Measurements from ENCODE around the gene SAP130. TPM values are rescaled to one million over a fixed set of nuclear protein-coding genes. Genes with fewer than 3 reads are reported as not detected.
"Not testable (repeated sequence)": the region's sequence is repeated elsewhere in the genome, so short reads cannot be mapped to it uniquely, and the experiment has no call there.

SAP130 gene
- total RNA-seq, 1 donor from 2014 or later = 27.1 TPM

GRCh38 chr2:127913808-127914457 is 113.9 kb downstream of the SAP130 start:
- H3K4me3 Mint-ChIP-seq = no peak overlapping the region
- intact Hi-C loops (cut with micrococcal nuclease) = no loop called here
- TF ChIP-seq CTCF (IDR thresholded peaks at IDR 0.05) = no peak
- H3K27me3 Mint-ChIP-seq = peaks cover 3% of the 10 kb centered on the region
- H3K4me1 Mint-ChIP-seq = no peaks in the 10 kb centered on the region
- POLR2A ChIA-PET = no interaction called here
- H3K36me3 Mint-ChIP-seq (ENCODE audit: low read depth) = no peaks in the 10 kb centered on the region
- DNase-seq (no peak), ATAC-seq (ENCODE audit: low read depth) (no peak)
- no peak overlapping the region for H3K27ac Mint-ChIP-seq
- H3K9me3 Mint-ChIP-seq = peaks cover 3% of the 10 kb centered on the region
- CTCF ChIA-PET = no interaction called here

- H3K27me3 Mint-ChIP-seq = peaks cover 3% of the 10 kb centered on the region
- H3K4me1 Mint-ChIP-seq = no peaks in the 10 kb centered on the region
- no peak for TF ChIP-seq CTCF (IDR thresholded peaks at IDR 0.05)
- ATAC-seq (ENCODE audit: low read depth) (no peak), DNase-seq (no peak)
- H3K4me3 Mint-ChIP-seq = no peak overlapping the region
- POLR2A ChIA-PET = no interaction called here
- H3K9me3 Mint-ChIP-seq = peaks cover 3% of the 10 kb centered on the region
- CTCF ChIA-PET = no interaction called here
- H3K36me3 Mint-ChIP-seq (ENCODE audit: low read depth) = no peaks in the 10 kb centered on the region
- intact Hi-C loops (cut with micrococcal nuclease) = no loop called here
- H3K27ac Mint-ChIP-seq = no peak overlapping the region
Observed at GRCh38 chr2:127911737-127912136, 116.1 kb downstream of the SAP130 start.

GRCh38 chr2:127910415-127910814 is 117.4 kb downstream of the SAP130 start:
- no peak for DNase-seq
- no peak overlapping the region for H3K27ac Mint-ChIP-seq
- H3K27me3 Mint-ChIP-seq = peaks cover 3% of the 10 kb centered on the region
- no peak overlapping the region for H3K4me3 Mint-ChIP-seq
- no peaks in the 10 kb centered on the region for H3K36me3 Mint-ChIP-seq (ENCODE audit: low read depth)
- POLR2A ChIA-PET = no interaction called here
- intact Hi-C loops (cut with micrococcal nuclease) = no loop called here
- H3K4me1 Mint-ChIP-seq = peaks cover 1% of the 10 kb centered on the region
- no peak for ATAC-seq (ENCODE audit: low read depth)
- no peak for TF ChIP-seq CTCF (IDR thresholded peaks at IDR 0.05)
- peaks cover 3% of the 10 kb centered on the region for H3K9me3 Mint-ChIP-seq
- CTCF ChIA-PET = no interaction called here

GRCh38 chr2:127909019-127909418 is 118.8 kb downstream of the SAP130 start:
- Mint-ChIP-seq H3K36me3 (ENCODE audit: low read depth) (no peaks in the 10 kb centered on the region), H3K9me3 (peaks cover 3% of the 10 kb centered on the region), H3K4me1 (peaks cover 4% of the 10 kb centered on the region), H3K4me3 (no peak overlapping the region), H3K27ac (no peak overlapping the region), H3K27me3 (peaks cover 3% of the 10 kb centered on the region)
- CTCF ChIA-PET = no interaction called here
- no peak for DNase-seq
- intact Hi-C loops (cut with micrococcal nuclease) = no loop called here
- no peak for TF ChIP-seq CTCF (IDR thresholded peaks at IDR 0.05)
- ATAC-seq (ENCODE audit: low read depth) = no peak
- POLR2A ChIA-PET = interaction anchor here (0.7 kb wide), 1 partner anchor 395 kb away, joined by 6 read pairs; no protein-coding TSS in a partner anchor

GRCh38 chr2:127907733-127908400 is 120.0 kb downstream of the SAP130 start:
- H3K4me3 Mint-ChIP-seq; H3K27ac Mint-ChIP-seq; ATAC-seq (ENCODE audit: low read depth); DNase-seq; H3K4me1 Mint-ChIP-seq; CTCF ChIA-PET; H3K27me3 Mint-ChIP-seq; H3K36me3 Mint-ChIP-seq (ENCODE audit: low read depth); intact Hi-C loops (cut with micrococcal nuclease); H3K9me3 Mint-ChIP-seq; POLR2A ChIA-PET: not testable (repeated sequence)
